Hematopoietic multipotent progenitor cell treated with erythropoietin and hydrocortisone succinate and interleukin-3 and kit ligand, for 15 days (in vitro differentiated cells): Measurements from ENCODE around the gene ARHGAP1.
"Not testable (repeated sequence)": the region's sequence is repeated elsewhere in the genome, so short reads cannot be mapped to it uniquely, and the experiment has no call there.

Experiments used
- DNase-seq: peaks from one replicate; pipeline ENCODE4 v3.0.0-alpha.2; 2015; ENCODE audit warnings: low spot score

Gene ARHGAP1

GRCh38 chr11:46722566-46723358 lies 22.3 kb upstream of the ARHGAP1 start:
- no peak for DNase-seq

DNA sequence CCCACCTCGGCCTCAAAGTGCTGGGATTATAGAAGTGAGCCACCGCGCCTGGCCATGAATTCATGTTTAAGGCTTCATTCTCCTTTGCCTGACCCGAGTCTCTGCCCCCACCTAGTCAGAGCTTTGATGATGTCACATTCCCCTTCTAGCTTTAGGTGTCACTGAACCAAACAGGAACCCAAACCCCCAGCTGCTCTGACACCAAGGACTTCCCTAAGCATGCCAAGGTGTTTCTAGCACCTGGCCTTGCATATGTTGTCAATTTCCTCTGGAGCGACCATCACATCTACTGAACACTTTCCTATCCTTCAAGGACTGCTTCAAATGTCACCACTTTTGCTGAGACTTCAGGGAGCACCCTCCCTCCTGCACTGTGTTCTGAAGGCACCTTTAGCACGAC lies 20.9 kb upstream of the ARHGAP1 start:
- DNase-seq = no peak

DNA sequence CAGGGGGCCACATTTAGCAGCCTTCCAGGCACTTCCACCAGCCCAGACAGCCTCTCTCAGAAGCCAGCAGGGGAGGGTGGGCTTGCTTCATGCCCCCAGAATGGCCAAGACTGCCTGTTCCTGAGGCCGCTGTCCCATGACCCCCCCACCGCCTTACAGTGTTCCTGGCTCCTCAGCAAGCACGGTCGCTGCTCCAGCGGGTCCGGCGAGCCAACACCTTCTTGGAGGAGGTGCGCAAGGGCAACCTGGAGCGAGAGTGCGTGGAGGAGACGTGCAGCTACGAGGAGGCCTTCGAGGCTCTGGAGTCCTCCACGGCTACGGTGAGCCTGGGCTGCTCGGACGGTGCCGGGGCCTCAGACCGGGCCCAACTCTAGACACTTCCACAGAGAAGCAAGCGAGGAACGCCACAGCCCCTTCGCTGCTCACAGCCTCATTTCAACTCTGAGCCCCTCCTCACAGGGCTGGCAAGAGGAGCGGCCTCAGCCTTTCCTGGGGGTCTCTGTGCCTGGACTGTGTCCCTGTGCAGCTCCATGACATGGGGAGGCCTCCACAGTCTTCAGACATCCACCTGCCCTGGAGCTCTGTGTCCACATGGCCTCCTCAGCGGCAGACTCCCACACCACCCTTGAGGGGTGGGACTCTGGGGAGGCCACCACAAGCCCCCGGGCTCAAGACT lies 19.3 kb upstream of the ARHGAP1 start:
- no peak for DNase-seq

DNA sequence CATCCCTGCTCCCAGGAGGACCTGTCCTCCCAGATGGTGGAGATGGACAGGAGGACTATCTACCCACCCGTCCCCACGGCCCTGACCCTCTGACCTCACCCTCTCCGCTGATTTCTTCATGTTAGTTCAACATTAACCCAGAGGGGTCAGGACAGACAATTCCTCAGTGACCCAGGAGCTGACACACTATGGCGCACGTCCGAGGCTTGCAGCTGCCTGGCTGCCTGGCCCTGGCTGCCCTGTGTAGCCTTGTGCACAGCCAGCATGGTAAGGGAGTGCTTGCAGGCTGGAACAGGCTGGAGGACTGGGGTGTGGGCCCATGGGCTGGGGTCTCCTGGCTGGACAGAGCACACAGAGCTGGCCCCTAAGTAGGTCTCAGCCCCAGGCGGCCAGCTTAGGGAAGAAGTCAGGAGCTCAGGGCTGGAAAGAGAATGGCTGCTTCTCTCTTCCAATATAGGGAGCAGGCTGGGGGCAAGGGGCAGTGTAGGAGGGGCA lies 18.7 kb upstream of the ARHGAP1 start, which contains the start of gene F2:
Gene F2 (plus strand): TSS at position 166 of the 495 bp plus-strand sequence. CDS start 23 bp downstream, at position 189.
- no peak for DNase-seq

DNA sequence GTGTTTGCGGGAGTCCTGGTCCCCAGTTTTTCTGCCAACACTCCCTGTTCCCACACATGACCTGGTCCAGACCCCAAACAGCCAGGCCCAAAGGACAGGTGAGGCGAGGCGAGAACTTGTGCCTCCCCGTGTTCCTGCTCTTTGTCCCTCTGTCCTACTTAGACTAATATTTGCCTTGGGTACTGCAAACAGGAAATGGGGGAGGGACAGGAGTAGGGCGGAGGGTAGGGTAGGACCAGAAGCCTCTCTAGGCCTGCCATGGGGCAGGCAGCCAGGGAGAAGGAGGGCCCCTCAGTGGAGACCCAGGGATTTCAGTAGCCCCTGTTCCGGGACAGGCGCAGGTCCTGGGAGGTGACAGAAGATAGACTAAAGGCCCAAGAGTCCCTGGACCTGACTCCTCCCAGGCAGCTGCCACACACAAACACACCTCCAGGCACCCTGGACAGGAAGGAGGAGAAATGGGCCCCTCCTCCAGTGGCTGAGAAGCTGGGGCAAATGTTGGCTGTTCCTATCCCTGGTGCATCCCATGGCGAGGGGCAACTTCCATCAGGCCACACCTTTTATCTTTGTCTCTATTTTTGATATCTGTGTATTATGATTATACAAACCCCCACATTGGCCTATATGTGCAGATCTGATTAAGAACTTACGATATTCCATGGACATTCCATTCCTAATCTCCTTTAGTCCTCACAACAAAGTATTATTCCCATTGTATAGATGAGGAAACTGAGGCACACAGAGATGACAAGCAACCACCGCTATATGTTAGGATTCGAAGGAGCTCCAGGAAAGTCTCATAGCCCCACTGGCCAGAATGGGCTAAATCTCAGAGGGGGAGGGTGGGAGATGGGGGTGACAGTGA lies 18.0 kb upstream of the ARHGAP1 start:
- DNase-seq = no peak

DNA sequence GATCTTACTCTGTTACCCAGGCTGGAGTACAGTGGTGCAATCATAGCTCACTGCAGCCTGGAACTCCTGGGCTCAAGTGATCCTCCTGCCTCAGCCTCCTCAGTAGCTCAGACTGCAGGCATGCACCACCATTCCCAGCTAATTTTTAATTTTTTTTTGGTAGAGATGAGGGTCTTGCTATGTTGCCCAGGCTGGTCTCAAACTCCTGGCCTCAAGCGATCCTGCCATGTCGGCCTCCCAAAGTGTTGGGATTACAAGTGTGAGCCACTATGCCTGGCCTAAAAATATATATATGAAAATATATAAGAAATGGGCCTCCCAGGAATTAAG lies 17.4 kb upstream of the ARHGAP1 start:
- DNase-seq = not testable (repeated sequence)

GRCh38 chr11:46712874-46713576 lies 12.6 kb upstream of the ARHGAP1 start:
- DNase-seq = no peak

DNA sequence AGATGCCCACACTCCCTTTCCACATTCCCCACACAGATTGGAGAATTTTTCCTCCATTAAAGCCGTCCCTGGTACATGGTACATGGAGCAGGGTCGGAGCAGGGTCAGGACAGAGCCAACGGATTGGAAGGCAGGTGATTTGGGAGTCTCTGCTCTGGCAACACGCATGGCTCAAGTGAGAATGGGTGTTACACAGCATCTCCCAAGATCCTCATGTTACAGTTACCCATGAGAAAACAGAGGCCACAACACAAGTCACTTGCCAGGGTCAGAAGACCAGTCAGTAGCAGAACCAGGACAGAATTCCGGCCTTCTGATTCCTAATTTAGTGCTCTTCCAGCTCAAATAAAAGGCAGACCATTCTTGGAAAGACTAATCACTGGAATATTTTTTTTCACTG lies 10.9 kb upstream of the ARHGAP1 start:
- no peak for DNase-seq

GRCh38 chr11:46710821-46711269 lies 10.4 kb upstream of the ARHGAP1 start:
- DNase-seq = no peak

DNA sequence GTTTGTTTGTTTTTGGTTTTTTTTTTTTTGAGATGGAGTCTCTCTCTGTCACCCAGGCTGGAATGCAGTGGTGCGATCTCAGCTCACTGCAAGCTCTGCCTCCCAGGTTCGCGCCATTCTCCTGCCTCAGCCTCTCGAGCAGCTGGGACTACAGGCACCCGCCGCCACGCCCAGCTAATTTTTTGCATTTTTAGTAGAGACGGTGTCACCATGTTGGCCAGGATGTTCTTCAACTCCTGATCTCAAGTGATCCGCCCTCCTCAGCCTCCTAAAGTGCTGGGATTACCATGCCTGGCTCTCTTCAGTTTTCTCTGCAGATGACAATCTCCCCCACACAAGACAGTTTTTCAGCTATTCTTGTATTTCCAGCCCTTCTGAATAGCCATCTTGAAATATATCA lies 8.9 kb upstream of the ARHGAP1 start:
- DNase-seq = not testable (repeated sequence)

DNA sequence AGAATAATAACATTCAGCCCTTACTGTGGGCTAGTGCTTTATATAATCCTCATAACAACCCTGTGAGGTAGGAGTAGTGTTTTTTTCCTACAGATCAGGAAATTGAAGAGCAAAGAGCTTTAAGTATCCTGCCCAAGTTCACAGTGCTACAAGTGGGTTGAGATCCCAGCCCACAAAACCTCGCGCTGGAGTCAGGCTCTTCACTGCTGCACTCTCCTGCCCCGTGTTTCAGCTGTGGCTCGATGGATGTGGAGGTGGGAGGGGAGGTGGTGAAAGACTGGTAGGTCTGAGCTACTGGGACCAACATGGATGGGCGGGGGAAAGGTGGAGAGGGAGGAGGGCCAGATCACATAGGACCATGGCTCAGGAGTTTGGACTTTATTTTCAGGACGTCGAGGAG lies 6.5 kb upstream of the ARHGAP1 start:
- no peak for DNase-seq

GRCh38 chr11:46705070-46705688 lies 4.8 kb upstream of the ARHGAP1 start:
- no peak for DNase-seq

GRCh38 chr11:46701078-46701654 lies 747 bp upstream of the ARHGAP1 start:
- no peak for DNase-seq

GRCh38 chr11:46698597-46698996 lies 1.8 kb downstream of the ARHGAP1 start:
- no peak for DNase-seq

- DNase-seq = no peak
Measured at GRCh38 chr11:46697723-46698122, 2.7 kb downstream of the ARHGAP1 start.

GRCh38 chr11:46697303-46697702 lies 3.1 kb downstream of the ARHGAP1 start:
- no peak for DNase-seq

DNA sequence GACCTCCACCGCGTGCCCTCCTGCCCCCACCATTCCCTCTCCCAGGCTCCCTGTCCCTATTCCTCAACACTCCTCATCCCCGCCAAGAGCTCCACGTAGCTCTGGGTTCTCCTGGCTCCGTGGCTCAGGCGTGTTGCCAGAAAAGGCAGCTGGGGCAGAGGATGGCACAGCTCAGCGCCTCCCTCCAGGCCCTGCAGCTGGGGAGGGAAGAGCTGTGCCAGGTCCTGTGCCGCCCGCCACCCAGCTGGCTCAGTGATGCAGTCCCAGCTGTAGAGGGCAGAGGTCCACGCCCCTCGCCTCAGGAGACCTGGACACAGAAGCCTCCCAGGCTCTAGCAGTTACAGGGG lies 4.2 kb downstream of the ARHGAP1 start:
- no peak for DNase-seq

DNA sequence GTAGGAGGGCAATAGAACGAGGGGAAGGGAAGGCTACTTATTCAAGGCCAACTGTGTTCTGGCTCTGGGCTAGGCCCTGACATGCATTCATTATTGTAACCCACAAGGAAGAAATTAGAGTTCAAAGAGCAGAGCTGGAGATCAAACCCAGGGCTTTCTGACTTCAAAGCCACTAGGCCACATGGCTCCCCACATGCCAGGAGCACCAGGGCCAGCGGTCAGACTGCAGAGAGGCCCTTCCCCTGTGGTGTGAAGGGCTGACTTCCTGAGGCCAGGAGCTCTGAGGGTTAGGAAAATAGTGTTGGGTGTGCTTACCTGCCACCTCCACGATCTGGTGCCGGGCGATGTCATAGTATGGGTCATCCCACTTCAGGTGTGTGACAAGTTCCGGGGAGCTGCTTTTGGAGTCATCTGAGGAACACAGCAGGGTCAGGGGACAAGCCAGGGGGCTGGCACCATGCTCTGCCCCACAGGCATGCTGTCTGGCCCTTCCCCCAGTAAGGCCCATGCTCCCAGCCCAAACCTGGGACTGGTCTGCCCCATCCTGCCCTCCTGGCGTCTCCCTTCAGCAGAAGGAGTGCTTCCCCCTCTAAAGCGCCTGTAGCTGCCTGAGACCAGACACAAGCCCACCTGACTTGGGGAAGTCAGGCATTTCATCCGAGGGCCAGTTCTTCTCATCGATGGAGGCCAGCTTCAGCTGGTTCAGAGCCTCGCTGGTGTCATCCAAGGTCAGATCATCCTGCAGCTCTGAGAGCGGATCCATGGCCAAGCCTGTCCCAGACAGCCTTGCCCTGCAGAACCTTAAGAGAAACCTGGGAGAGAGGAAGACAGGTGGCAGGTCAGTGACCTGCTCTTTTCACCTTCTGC lies 4.8 kb downstream of the ARHGAP1 start:
- no peak for DNase-seq

DNA sequence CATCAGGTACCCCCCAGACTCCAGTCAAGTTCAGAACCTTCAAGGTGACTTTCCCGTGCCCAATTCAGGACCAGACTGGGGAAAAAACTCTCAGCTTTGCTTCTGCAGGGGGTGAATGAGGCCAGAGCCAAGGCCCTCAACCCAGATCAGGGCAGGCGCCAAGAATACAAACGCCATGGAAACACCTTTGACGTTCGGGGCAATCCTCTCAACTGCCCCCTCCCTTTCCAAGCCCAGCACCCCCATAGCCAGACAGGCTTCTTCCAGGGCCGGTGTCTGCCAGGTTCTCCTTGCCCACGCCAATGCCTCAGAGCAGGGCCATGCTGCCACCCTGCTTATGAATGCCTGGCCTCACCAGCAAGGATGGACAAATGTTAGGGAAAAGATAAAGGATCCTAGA lies 5.8 kb downstream of the ARHGAP1 start:
- DNase-seq = no peak

DNA sequence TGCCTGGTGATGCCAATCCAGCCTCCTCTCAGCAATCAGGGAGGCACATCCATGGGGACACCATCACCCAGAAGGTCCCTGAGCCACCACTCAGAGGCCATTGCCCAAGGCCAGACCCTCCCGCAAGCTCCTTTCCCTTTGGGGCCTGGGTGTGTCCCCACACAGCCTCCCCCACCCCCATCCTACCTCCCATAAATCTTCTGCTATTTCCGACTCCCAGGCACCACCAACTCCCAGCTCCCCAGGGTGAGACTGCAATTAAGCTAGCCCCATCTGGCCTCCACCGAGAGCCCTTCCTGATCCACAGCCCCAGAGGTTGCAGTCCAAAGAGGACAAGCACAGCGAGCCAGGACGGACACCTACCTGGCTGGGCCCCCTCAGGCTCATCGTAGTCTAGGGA lies 6.3 kb downstream of the ARHGAP1 start:
- no peak for DNase-seq
